OCI-LY7 (cell line): ENCODE measurements around the gene EHF.

ENCODE experiments used
- CTCF ChIP-seq: fragments of 200-600 bp; sonication (generic); conservative IDR thresholded peaks from 2 replicates; pipeline ENCODE4 v1.5.1; 2014; ENCODE audit warnings: mild to moderate bottlenecking, antibody characterized with exemption, low read length, moderate library complexity, mixed read lengths
- EZH2phosphoT487 ChIP-seq: fragments of 200-600 bp; sonication (generic); IDR thresholded peaks from 2 replicates; pipeline ENCODE4 v1.6.1; 2018; ENCODE audit warnings: low read depth, borderline replicate concordance, mild to moderate bottlenecking, mixed run types, antibody characterized with exemption, low read length, moderate library complexity, mixed read lengths

DNA sequence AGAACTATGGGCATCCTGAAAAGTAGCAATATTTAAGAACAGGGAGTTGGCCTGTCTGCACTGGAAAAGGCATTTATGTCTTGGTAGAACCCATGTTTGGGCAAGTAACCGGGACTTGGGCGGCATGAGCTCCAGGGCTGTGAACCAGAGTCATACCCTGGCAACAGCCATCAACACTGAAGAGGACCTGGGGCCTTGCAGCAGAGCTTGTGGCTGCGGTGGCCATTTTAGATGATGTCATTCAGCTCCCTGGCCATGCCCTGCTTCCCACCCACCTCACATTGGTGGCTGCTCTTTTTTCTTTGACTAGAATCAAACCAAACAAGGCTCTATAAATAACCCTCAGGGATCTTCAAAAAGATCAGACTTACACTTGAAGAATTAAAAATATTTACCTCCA, 26.6 kb downstream of the EHF start:
- TF ChIP-seq CTCF, result no peak
- no peak for TF ChIP-seq EZH2phosphoT487
